Measurements from ENCODE around the gene ABCF2.
A peak's percentile ranks its signal among the peaks of the same experiment; 100 is the strongest.

Gene ABCF2

DNA sequence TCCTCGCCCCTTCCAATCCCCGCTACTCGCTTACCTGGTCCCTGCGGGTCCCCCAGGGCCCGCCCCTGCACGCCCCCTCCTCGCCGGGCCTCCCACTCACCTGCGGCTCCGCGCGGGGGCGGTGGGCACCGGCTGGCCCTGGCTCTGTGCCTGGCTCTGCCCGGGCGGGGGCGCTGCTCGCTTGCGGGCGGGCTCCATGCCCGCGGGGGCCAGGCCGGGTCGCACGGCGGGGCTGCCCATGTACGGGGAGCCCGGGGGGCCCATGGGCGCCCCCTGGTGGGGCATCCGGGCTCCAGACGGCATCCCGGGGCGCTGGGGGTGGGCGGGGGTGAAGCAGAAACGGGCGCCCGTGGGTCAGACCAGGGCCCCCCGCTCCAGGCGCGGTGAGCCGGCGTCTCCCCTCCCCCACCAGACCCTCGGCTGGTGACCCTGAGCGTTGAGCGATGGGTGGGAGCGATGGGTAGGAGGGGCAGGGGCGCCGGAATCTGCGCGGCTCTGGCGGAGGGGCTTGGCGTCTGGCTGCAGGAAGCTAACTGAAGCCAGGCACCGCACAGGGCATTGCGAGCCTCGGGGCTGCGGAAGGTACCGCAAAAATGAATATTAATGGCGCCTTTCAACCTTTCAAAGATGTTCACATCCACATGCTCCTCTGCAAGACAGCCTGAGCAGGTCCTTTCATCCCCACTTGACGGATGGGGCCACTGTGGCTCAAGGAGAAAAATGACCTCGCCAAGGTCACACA, 18.5 kb upstream of the ABCF2 start:
- ChIA-PET POLR2A (interaction anchor here (1.4 to 3.5 kb wide), 4 partner anchors 10 to 31 kb away, joined by 5 to 29 read pairs (median 22); partner anchors contain the start of gene ABCF2), CTCF (interaction anchor here (0.6 to 2.3 kb wide), 12 partner anchors 9 to 60 kb away, joined by 3 to 31 read pairs (median 6); partner anchors contain the start of gene CHPF2)
- DNase-seq (ENCODE audit: extremely low spot score): peak; percentile 83
- TF ChIP-seq FOXM1 (IDR thresholded peaks at IDR 0.05; ENCODE audit: borderline replicate concordance): peak; percentile 54; the same call in 1 of the 2 replicates
- no peak for TF ChIP-seq LEF1 (IDR thresholded peaks at IDR 0.05; ENCODE audit: borderline replicate concordance)

- ChIA-PET POLR2A (interaction anchor here (1.4 to 3.5 kb wide), 4 partner anchors 9 to 32 kb away, joined by 5 to 29 read pairs (median 5); partner anchors contain the start of gene ABCF2), CTCF (interaction anchor here (1.1 to 2.3 kb wide), 15 partner anchors 8 to 95 kb away, joined by 3 to 31 read pairs (median 4); partner anchors contain the start of genes ABCF2, CHPF2 and GBX1)
- TF ChIP-seq SP1 (IDR thresholded peaks at IDR 0.05) (no peak), TARDBP (IDR thresholded peaks at IDR 0.05) (no peak), NFRKB (IDR thresholded peaks at IDR 0.05) (no peak), FOXK2 (IDR thresholded peaks at IDR 0.05) (no peak), FOXM1 (IDR thresholded peaks at IDR 0.05; ENCODE audit: borderline replicate concordance) (no peak), ELF4 (IDR thresholded peaks at IDR 0.05) (no peak), SUZ12 (IDR thresholded peaks at IDR 0.05) (no peak), ZNF384 (IDR thresholded peaks at IDR 0.05) (no peak), FOXA1 (IDR thresholded peaks at IDR 0.05) (no peak)
- TF ChIP-seq, protein P1, sequence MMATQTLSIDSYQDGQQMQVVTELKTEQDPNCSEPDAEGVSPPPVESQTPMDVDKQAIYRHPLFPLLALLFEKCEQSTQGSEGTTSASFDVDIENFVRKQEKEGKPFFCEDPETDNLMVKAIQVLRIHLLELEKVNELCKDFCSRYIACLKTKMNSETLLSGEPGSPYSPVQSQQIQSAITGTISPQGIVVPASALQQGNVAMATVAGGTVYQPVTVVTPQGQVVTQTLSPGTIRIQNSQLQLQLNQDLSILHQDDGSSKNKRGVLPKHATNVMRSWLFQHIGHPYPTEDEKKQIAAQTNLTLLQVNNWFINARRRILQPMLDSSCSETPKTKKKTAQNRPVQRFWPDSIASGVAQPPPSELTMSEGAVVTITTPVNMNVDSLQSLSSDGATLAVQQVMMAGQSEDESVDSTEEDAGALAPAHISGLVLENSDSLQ (IDR thresholded peaks at IDR 0.05): no peak
Observed at GRCh38 chr7:151244841-151245346, 17.9 kb upstream of the ABCF2 start.

DNA sequence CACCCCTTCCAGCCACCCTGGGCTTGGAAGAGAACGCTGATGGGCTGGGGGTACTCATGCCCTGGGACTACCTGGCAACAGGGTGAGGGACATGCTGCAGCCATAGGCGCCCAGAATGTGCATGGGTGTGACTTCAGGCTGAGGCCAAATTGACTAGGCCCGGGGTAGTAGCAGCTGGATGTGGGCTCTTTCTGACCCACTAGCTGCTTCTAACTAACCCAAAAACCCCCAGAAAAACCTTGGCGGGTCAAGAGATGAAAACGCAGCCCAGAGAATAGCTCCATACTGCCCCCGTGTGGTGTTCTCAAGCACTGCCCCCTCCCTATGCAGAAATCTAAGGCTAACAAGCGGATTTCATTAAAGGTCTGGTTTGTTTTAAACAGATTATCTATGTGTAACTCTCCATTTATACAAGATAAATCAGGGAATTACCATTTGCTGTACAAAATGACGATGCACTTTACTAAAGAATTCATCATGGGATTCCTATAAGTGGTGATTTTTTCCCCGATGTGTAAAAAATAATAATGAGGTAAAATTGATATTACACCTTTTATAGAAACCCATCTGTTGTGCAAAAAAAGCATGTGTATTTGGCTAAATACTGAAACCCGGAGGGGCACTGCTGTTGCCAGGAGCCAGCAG, 17.3 kb upstream of the ABCF2 start:
- CTCF ChIA-PET: interaction anchor here (0.5 to 2.3 kb wide), 22 partner anchors 8 to 236 kb away, joined by 3 to 31 read pairs (median 4); partner anchors contain the start of genes ABCF2, CHPF2 and GBX1
- TF ChIP-seq CTBP1 (IDR thresholded peaks at IDR 0.05; ENCODE audit: borderline replicate concordance) (no peak), ELF4 (IDR thresholded peaks at IDR 0.05) (no peak), SUZ12 (IDR thresholded peaks at IDR 0.05) (no peak), ARNT (IDR thresholded peaks at IDR 0.05) (no peak), SP1 (IDR thresholded peaks at IDR 0.05) (no peak), FOXM1 (IDR thresholded peaks at IDR 0.05; ENCODE audit: borderline replicate concordance) (no peak), LEF1 (IDR thresholded peaks at IDR 0.05; ENCODE audit: borderline replicate concordance) (no peak), FOXK2 (IDR thresholded peaks at IDR 0.05) (no peak), L3MBTL2 (conservative IDR thresholded peaks at IDR 0.05) (no peak), HDGF (IDR thresholded peaks at IDR 0.05; ENCODE audit: borderline replicate concordance) (no peak), BHLHE40 (IDR thresholded peaks at IDR 0.05; ENCODE audit: borderline replicate concordance) (no peak)
- TF ChIP-seq, protein P1 (IDR thresholded peaks at IDR 0.05): no peak
- DNase-seq (ENCODE audit: extremely low spot score): peak; percentile 80
- POLR2A ChIA-PET: interaction anchor here (1.4 to 3.5 kb wide), 5 partner anchors 8 to 33 kb away, joined by 5 to 29 read pairs (median 5); partner anchors contain the start of genes ABCF2 and CHPF2

More at GRCh38 chr7:151244841-151245346, 17.9 kb upstream of the ABCF2 start:
- DNase-seq (ENCODE audit: extremely low spot score): no peak

GRCh38 chr7:151243408-151244195, 16.6 kb upstream of the ABCF2 start:
- DNase-seq (ENCODE audit: extremely low spot score): no peak
- POLR2A ChIA-PET: interaction anchor here (1.4 to 3.5 kb wide), 5 partner anchors 8 to 33 kb away, joined by 5 to 29 read pairs (median 5); partner anchors contain the start of genes ABCF2 and CHPF2

GRCh38 chr7:151243045-151243349, 16.0 kb upstream of the ABCF2 start:
- ChIA-PET POLR2A (interaction anchor here (1.2 to 3.5 kb wide), 4 partner anchors 9 to 16 kb away, joined by 3 to 29 read pairs (median 11); partner anchors contain the start of genes ABCF2 and CHPF2), CTCF (interaction anchor here (0.9 to 2.3 kb wide), 2 partner anchors 9 to 16 kb away, joined by 4 to 26 read pairs; partner anchors contain the start of gene ABCF2)
- no peak for DNase-seq (ENCODE audit: extremely low spot score)
- TF ChIP-seq NFRKB (IDR thresholded peaks at IDR 0.05): no peak
- TF ChIP-seq ZNF384 (IDR thresholded peaks at IDR 0.05): no peak
- TF ChIP-seq ELF4 (IDR thresholded peaks at IDR 0.05): no peak
- TF ChIP-seq SP1 (IDR thresholded peaks at IDR 0.05): no peak
- no peak for TF ChIP-seq FOXK2 (IDR thresholded peaks at IDR 0.05)
- TF ChIP-seq SUZ12 (IDR thresholded peaks at IDR 0.05): no peak
- TF ChIP-seq, protein P1 (IDR thresholded peaks at IDR 0.05): no peak
- TF ChIP-seq FOXM1 (IDR thresholded peaks at IDR 0.05; ENCODE audit: borderline replicate concordance): no peak
- no peak for TF ChIP-seq HDGF (IDR thresholded peaks at IDR 0.05; ENCODE audit: borderline replicate concordance)
- TF ChIP-seq FOXA1 (IDR thresholded peaks at IDR 0.05): no peak
- no peak for TF ChIP-seq LEF1 (IDR thresholded peaks at IDR 0.05; ENCODE audit: borderline replicate concordance)
- no peak for TF ChIP-seq L3MBTL2 (conservative IDR thresholded peaks at IDR 0.05)
- TF ChIP-seq BHLHE40 (IDR thresholded peaks at IDR 0.05; ENCODE audit: borderline replicate concordance): no peak
- no peak for TF ChIP-seq ARNT (IDR thresholded peaks at IDR 0.05)

More at GRCh38 chr7:151243408-151244195, 16.6 kb upstream of the ABCF2 start:
- CTCF ChIA-PET: interaction anchor here (0.5 to 2.3 kb wide), 22 partner anchors 9 to 237 kb away, joined by 3 to 31 read pairs (median 4); partner anchors contain the start of genes ABCF2, CHPF2 and GBX1
- TF ChIP-seq SP1 (IDR thresholded peaks at IDR 0.05): no peak
- no peak for TF ChIP-seq ELF4 (IDR thresholded peaks at IDR 0.05)
- no peak for TF ChIP-seq FOXM1 (IDR thresholded peaks at IDR 0.05; ENCODE audit: borderline replicate concordance)
- TF ChIP-seq CTBP1 (IDR thresholded peaks at IDR 0.05; ENCODE audit: borderline replicate concordance): no peak
- no peak for TF ChIP-seq BHLHE40 (IDR thresholded peaks at IDR 0.05; ENCODE audit: borderline replicate concordance)
- TF ChIP-seq FOXA1 (IDR thresholded peaks at IDR 0.05): no peak
- TF ChIP-seq TARDBP (IDR thresholded peaks at IDR 0.05): no peak
- no peak for TF ChIP-seq L3MBTL2 (conservative IDR thresholded peaks at IDR 0.05)
